ENCODE data around the gene C11orf42.

Gene C11orf42

DNA sequence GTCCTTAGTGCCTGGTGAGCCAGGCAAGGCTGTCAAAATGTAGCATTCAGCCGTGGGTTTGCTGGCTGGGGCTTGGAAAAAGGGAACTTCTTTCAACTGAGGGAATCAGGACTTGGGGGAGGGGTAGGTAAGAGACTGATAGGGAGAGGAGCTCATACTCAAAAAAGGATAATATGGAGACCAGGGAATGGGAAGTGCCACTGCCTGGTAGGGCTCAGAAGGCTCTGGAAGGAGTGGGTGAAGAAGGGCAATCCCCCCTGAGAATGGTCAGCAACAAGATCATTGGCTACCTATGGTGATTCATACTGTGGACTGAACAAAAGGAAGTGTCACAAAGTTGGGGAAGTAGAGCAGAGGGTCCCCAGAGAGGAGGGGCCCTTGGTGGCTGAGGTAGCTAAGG, 35.4 kb downstream of the C11orf42 start:
- TF ChIP-seq YY1 (IDR thresholded peaks at IDR 0.05; ENCODE audit: low read depth) (no peak), FOXM1 (IDR thresholded peaks at IDR 0.05; ENCODE audit: borderline replicate concordance, low read depth) (no peak), CEBPB (IDR thresholded peaks at IDR 0.05) (no peak), TEAD4 (IDR thresholded peaks at IDR 0.05) (no peak), USF1 (IDR thresholded peaks at IDR 0.05) (no peak), RAD21 (IDR thresholded peaks at IDR 0.05; ENCODE audit: low read depth) (no peak), TCF12 (IDR thresholded peaks at IDR 0.05; ENCODE audit: low read depth) (no peak), EGR1 (IDR thresholded peaks at IDR 0.05) (no peak), NFIC (IDR thresholded peaks at IDR 0.05) (no peak), MAX (IDR thresholded peaks at IDR 0.05) (no peak), TAF1 (IDR thresholded peaks at IDR 0.05; ENCODE audit: low read depth) (no peak), EP300 (IDR thresholded peaks at IDR 0.05; ENCODE audit: borderline replicate concordance) (no peak), CREB1 (IDR thresholded peaks at IDR 0.05; ENCODE audit: low read depth) (no peak), ZBTB7A (IDR thresholded peaks at IDR 0.05; ENCODE audit: low read depth) (no peak)
- TF ChIP-seq, protein P1, sequence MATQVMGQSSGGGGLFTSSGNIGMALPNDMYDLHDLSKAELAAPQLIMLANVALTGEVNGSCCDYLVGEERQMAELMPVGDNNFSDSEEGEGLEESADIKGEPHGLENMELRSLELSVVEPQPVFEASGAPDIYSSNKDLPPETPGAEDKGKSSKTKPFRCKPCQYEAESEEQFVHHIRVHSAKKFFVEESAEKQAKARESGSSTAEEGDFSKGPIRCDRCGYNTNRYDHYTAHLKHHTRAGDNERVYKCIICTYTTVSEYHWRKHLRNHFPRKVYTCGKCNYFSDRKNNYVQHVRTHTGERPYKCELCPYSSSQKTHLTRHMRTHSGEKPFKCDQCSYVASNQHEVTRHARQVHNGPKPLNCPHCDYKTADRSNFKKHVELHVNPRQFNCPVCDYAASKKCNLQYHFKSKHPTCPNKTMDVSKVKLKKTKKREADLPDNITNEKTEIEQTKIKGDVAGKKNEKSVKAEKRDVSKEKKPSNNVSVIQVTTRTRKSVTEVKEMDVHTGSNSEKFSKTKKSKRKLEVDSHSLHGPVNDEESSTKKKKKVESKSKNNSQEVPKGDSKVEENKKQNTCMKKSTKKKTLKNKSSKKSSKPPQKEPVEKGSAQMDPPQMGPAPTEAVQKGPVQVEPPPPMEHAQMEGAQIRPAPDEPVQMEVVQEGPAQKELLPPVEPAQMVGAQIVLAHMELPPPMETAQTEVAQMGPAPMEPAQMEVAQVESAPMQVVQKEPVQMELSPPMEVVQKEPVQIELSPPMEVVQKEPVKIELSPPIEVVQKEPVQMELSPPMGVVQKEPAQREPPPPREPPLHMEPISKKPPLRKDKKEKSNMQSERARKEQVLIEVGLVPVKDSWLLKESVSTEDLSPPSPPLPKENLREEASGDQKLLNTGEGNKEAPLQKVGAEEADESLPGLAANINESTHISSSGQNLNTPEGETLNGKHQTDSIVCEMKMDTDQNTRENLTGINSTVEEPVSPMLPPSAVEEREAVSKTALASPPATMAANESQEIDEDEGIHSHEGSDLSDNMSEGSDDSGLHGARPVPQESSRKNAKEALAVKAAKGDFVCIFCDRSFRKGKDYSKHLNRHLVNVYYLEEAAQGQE (IDR thresholded peaks at IDR 0.05; ENCODE audit: low read depth): no peak

- TF ChIP-seq EP300 (IDR thresholded peaks at IDR 0.05; ENCODE audit: borderline replicate concordance): no peak
- TF ChIP-seq CEBPB (IDR thresholded peaks at IDR 0.05): no peak
- no peak for TF ChIP-seq TEAD4 (IDR thresholded peaks at IDR 0.05)
- TF ChIP-seq, protein P1 (IDR thresholded peaks at IDR 0.05; ENCODE audit: low read depth): no peak
- no peak for TF ChIP-seq CREB1 (IDR thresholded peaks at IDR 0.05; ENCODE audit: low read depth)
- TF ChIP-seq NFIC (IDR thresholded peaks at IDR 0.05): no peak
- TF ChIP-seq TAF1 (IDR thresholded peaks at IDR 0.05; ENCODE audit: low read depth): no peak
- no peak for TF ChIP-seq EGR1 (IDR thresholded peaks at IDR 0.05)
- TF ChIP-seq TCF12 (IDR thresholded peaks at IDR 0.05; ENCODE audit: low read depth): no peak
- no peak for TF ChIP-seq ZBTB7A (IDR thresholded peaks at IDR 0.05; ENCODE audit: low read depth)
- no peak for TF ChIP-seq MAX (IDR thresholded peaks at IDR 0.05)
- TF ChIP-seq USF1 (IDR thresholded peaks at IDR 0.05): no peak
- TF ChIP-seq RAD21 (IDR thresholded peaks at IDR 0.05; ENCODE audit: low read depth): no peak
- no peak for TF ChIP-seq YY1 (IDR thresholded peaks at IDR 0.05; ENCODE audit: low read depth)
- no peak for TF ChIP-seq FOXM1 (IDR thresholded peaks at IDR 0.05; ENCODE audit: borderline replicate concordance, low read depth)
These were observed 36.0 kb downstream of the C11orf42 start for GRCh38 chr11:6241316-6241715.

DNA sequence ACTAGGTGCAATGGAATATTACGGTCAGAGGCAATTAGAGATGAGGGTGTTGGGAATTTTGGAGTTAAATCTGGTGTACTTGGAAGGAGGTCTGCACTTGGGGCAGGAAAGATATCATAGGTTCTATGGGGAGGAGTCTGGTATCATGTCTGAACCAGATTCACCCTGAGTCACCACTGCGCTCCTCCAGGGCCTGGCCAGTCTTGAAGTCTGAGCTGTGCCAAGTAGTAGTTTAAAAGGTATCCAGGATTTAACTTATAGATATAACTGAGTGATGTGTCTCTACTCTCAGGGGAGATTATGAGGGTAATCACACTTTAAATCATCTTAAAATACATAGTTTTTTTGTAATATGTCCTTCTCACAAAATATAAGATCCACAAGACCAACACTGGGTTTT, 40.2 kb downstream of the C11orf42 start:
- no peak for TF ChIP-seq USF1 (IDR thresholded peaks at IDR 0.05)
- no peak for TF ChIP-seq CEBPB (IDR thresholded peaks at IDR 0.05)
- TF ChIP-seq EGR1 (IDR thresholded peaks at IDR 0.05): no peak
- no peak for TF ChIP-seq ZBTB7A (IDR thresholded peaks at IDR 0.05; ENCODE audit: low read depth)
- TF ChIP-seq NFIC (IDR thresholded peaks at IDR 0.05): no peak
- TF ChIP-seq, protein P1 (IDR thresholded peaks at IDR 0.05; ENCODE audit: low read depth): no peak

DNA sequence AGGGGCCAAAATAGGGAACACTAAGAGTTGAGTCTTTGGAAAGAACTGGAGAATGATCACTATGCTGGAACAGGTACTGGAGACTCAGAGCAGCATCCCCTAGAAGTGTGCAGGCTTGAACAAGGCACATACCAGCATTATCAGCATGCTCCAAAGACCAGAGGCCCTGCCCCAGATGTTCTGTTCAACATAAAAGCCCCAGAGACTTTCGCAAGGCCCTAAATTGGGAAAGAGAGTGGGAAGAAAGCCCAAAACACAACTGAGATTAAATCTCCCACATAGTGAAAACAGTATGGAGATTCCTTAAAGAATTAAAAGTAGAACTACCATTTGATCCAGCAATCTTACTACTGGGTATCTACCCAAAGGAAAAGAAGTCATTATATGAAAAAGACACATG, 42.9 kb downstream of the C11orf42 start:
- TF ChIP-seq TAF1 (IDR thresholded peaks at IDR 0.05; ENCODE audit: low read depth): no peak
- TF ChIP-seq CEBPB (IDR thresholded peaks at IDR 0.05): no peak
- no peak for TF ChIP-seq YY1 (IDR thresholded peaks at IDR 0.05; ENCODE audit: low read depth)
- TF ChIP-seq RAD21 (IDR thresholded peaks at IDR 0.05; ENCODE audit: low read depth): no peak
- TF ChIP-seq, protein P1 (IDR thresholded peaks at IDR 0.05; ENCODE audit: low read depth): no peak
